Measurements from ENCODE around the gene PRDM10.
"Not testable (repeated sequence)": the region's sequence is repeated elsewhere in the genome, so short reads cannot be mapped to it uniquely, and the experiment has no call there.

Gene PRDM10

DNA sequence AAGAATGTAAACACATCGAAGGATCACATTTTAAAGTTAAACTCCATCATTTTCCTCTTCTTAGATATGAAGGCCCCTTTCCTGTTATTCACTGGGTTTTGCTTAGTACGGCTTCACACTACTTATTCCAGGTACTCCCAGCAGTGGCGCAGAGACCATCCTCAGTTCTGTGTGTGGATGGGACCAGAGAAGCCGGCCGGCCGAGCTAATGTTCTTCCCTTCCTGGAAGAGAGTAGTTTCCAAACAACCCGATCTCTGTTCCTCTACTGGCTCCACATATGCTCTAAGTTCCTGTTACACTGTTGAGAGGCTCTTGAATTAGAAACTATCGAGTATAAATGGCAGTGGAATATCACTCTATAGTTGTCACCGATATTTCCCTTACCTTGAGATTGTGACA is 106.6 kb downstream of the PRDM10 start:
- no peak for DNase-seq (ENCODE audit: low read depth, low spot score)

DNA sequence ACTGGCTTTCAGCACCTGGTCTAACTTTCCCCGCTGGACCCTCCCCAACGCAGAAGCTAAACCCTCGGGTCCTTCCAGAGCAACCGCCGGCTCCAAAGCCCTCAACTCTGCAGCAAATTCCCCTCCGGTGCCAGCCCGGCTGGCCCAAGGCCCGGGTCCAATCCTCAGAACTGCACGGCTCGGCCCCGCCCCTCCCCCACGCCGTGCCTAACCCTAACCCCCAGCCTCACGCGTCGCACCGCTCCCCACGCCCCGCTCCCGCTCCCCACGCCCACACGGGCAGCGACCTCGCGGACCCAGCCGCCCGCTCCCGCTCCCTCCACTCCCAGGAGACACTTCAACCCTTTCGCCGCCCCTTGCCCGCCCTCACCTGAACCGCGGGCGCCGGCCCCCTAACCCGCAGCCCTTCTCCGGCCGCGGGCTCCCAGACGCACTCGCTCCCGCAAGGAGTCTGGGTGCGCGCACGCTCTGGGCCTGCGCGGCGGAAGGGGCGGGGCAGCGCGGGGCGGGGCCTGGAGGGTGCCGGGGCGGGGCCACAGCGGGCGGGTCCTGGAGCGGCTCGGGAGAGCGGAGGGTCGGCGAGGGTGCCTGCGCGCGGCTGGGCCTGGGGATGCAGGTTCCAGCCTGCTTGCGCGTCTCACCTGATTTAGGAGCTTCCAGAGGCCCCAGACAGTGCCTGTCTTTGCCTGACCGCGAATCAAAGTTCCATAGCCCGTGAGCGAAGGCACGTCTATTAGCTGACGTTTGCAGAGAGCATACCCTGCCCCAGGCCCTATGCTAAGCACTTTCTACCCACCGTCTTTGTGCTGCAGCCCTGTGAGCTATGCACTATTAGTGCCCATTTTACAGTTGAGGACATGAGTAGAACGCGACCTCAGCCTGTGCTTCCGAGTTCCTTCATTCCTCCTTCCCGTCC is 107.3 kb downstream of the PRDM10 start, which contains the start of gene NFRKB:
Gene NFRKB (minus strand): TSS at position 453 of the 916 bp plus-strand sequence. CDS start 2,729 bp downstream, outside the sequence.
- DNase-seq (ENCODE audit: low read depth, low spot score): peak; percentile 67

DNA sequence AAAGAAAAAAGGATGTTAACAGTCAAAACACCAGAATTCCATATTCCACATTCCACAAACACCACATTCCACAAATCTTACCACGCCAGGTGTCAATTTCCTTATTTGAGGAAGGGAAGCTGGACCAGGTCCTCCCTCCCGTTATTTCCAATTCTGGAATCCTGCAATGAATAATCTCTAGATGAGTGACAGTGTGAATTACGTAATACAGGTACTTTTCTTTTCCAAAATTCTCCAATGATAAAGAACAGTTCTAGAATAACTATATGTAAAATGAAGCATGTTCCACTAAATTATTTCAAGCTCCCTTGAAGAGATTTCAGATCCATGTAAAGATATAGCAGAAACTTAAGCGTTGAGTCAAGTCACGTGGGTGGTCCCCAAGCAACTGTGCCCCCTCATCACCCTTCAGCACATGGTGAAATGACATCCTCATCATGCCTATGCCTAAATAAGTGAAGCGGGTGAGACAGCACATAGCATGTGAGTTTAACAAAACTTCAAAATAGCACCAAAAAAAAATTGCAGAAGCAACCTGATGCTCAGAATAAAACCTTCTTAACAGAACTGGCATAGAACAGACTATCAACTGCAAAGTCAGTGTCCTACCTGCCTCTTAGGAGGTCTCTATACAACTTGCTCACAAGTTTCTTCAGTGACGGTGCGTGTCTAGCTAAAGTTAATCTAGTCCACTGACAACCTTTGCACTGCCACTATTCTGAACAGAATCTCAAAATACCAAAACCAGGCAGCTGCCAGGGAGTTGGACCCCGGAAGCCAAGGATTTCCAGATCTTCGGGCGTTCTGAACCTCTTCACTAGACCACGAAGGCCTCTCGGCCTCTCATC is 108.1 kb downstream of the PRDM10 start:
- no peak for DNase-seq (ENCODE audit: low read depth, low spot score)

DNA sequence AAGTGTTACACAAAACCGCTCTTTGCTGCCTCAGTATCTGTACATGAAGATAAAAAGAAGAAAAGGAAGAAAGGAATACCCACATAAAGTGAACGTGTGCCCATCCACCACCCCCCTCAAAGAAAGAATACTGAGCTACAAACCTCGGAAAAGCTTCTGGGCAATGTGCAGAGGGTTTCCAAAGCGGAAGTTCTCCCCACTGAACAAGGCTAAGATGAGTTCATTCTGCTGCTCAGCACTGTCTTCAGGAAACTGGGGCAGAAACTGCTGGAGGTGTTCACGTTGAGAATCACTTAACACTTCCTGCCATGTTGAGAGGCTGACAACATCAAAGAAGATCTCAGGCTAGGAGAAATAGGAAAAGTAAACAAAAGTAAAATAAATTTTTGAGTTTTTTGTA is 114.2 kb downstream of the PRDM10 start:
- DNase-seq (ENCODE audit: low read depth, low spot score): no peak

DNA sequence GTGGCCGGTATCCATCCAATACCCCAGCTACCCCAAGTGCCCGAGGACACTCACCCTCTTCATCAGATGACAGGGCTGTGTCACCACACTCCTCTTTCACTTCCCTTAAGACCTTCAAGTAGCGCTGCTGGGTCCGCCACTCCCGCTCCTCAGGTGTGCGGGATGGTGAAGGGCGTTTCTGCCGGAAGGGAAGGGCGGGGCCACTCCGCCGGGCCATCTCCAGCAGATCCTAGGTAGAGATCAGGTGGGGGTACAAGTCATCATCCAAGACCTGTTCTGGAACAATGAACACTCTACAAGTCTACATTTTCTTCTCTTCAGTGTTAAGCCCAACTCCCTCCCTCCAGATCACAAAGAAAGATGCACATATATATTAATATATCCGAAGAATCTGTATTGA is 117.3 kb downstream of the PRDM10 start:
- no peak for DNase-seq (ENCODE audit: low read depth, low spot score)

DNA sequence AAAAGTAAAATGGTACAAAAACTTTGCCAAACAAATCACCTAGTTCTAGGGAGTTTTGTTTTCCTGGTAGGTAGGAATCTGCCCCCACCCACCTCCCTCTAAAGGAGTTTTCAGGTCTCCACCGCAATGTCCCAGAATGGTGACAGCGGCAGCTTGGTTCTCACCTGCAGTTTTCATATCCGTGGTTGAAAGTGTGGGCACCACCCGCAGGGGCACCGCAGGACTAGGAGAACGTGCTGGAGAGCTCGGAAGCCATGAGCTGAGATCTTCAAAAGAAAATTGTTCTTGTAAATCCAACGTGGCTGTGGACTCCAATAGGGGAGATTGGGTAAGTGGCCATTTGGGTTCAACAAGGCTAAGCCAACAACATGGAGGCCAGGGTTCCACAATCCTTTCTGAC is 118.1 kb downstream of the PRDM10 start:
- DNase-seq (ENCODE audit: low read depth, low spot score): no peak

DNA sequence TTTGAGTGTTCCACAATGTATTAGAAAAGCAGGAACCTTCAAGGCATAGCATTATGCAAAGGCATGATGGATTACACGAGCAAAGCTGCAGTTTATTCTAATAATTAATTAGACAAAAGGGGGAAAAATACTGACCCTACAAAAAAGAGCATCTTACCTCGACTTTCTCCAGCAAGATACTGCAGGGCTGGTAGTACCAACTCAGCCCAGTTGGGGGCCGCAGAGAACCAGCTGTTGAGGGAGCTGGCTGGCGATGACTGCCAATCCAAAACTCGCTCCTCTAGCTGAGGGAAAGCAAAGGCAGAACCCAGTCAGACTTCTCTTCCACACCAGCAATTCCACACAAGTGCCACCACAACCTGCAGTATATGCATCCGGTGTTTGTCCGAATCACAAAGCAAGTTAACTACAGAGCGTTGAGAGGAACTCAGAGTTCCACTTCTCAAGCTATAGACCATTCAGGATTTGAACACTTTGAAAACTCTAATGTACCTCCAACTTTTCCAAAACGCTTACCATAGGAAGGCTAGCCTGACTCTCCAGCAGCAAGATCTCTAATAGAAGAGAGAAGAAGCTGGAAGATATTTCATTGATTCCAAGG is 121.0 kb downstream of the PRDM10 start:
- DNase-seq (ENCODE audit: low read depth, low spot score): no peak

DNA sequence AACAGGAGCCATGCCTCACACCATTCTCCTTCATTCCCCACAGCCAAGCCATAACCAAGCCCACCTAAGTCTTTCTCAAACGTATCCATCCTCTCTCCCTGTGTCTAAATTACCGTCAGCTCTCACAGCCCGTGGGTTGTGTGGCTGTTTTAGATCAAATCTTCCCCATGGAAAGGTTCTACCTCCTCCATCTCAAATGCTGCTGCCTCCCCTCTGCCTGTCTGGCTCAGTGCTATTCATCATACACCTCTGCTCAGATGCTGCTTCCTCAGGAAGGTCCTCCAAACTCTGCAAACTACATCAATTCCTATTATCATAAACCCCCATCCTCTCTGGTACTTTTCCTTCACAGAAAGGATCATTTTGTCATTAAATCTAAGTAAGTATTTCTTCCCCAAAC is 122.3 kb downstream of the PRDM10 start:
- no peak for DNase-seq (ENCODE audit: low read depth, low spot score)

DNA sequence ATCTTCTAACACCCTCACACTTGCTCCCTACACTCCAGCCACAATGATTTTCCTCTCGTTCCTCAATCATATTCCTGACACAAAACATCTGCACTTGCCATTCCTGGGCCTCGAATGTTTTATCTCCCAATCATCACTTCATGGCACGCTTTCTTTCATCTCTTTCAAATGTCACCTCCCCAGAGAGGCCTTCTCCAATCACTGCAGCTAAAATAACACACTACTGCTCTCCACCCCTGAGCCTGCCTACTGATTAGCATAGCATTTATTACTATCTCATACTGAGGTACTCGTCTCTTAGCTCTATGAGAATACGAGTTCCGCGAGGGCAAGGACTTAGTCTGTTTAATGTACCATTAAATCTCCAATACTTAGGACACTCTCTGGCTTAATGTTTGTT is 130.7 kb downstream of the PRDM10 start:
- no peak for DNase-seq (ENCODE audit: low read depth, low spot score)

DNA sequence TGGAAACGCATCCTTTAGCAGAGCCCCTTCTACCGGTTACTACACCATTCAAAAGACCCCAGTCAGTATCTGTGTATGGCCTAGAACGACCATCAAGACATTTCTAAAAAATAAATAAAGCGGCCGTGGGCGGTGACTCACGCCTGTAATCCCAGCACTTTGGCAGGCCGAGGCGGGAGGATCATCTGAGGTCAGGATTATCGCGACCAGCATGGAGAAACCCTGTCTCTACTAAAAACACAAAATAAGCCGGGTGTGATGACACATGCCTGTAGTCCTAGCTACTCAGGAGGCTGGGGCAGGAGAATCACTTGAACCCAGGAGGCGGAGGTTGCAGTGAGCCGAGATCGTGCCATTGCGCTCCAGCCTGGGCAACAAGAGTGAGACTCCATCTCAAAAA is 134.0 kb downstream of the PRDM10 start:
- not testable (repeated sequence) for DNase-seq (ENCODE audit: low read depth, low spot score)

DNA sequence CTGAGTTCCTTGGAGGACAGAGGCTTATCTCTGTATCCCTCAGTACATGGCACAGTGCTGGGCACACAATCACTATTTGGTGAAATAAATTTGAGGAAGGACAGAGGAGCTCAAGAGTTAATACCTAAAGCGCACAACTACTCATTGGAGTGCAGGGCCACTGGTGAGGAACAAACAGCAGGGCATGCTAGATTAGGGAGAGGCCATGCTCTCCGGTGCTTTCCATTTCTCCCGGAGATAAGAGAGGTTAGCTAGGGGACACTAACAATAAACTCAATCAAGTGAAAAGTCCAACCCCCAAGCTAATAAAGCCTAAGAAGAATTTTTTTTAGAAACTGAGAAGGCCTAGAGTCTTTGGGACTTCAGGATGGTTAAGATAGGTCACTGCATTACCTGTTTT is 136.3 kb downstream of the PRDM10 start:
- no peak for DNase-seq (ENCODE audit: low read depth, low spot score)

DNA sequence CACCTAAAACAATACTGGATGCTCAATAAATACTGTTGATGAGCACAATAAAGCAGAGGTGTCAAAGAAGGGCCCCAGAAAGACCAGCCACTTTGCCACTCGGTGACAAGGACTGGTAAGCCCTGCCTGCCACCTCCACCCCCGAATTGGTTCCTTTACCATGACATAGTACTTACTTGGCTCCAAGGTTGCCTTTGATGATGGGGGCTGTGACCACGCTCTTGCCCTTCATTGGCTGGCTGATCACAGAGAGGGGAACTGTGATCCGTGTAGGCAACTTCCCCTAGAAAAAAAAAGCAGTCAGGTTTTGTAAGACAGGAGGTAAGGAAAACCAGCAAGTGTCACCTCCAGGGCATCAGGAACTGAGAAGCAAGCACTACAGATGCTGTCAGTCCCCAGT is 136.9 kb downstream of the PRDM10 start:
- no peak for DNase-seq (ENCODE audit: low read depth, low spot score)

DNA sequence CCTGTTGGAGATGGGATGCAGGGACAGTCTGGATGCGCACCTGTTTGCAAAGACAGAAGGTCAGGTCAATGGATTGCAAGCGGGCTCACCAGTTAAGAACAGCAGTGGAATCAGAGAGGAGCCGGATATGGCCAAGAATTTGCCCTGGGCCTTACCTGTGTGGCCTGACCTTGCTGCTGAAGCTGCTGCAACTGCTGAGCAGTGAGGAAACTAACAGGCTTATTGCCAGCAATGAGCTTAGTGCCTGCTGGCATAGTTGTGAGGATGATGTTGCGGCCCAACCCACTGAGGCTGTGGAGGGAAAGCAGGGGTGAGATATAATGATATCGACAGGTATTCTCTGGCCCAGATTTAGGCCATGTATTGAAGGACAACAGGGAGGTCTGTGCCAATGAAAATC is 137.8 kb downstream of the PRDM10 start:
- no peak for DNase-seq (ENCODE audit: low read depth, low spot score)

DNA sequence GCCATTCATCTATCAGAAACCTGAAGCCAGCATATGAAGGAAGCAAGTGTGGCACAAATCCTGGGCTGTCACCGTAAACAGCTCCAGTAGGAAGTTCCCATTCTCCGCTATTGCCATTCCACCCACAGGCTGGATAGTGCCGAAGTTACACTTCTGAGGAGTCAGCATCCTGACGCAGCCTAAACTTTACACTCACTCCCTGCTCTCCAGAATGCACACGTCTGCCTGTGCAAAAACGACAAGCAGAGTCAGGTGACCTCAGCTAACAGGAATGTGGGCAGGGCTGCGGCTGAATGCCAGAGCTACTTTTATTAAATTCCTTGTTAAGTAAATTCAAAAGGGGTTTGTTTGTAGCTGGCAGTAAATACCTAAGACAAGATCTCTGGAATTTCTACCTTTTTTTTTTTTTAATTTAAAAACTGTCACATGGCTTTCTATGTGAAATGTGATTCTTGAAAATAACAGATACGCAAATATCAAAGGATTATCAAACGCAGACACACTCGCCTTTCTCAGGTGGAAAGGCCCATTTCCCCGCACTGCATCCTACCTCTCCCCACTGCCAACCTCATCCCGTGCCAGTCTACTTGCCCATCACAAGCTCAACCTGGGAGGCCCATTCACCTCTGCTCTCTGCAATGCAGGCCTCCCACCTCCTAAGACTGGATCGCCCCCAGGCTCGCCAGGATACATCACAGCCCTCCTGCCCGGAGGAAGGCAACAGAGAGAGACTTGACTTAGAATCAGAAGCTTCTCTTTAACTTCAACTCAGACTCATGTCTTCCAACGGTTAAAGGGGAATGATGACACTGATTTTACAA is 140.7 kb downstream of the PRDM10 start:
- DNase-seq (ENCODE audit: low read depth, low spot score): no peak

DNA sequence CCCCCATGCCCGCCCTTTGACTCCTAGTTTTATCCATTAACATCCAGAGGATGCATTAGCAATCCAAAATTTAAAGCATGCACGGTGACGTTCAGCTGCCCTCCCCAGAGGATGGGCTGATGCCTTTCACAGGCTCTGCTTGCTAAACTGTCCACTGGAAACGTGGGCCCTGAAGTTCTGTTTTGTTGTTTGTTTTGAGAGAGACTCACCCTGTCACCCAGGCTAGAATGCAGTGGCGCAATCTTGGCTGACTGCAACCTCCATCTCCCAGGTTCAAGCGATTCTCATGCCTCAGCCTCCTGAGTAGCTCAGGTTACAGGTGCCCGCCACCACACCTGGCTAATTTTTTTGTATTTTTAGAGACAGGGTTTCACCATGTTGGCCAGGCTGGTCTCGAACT is 146.6 kb downstream of the PRDM10 start:
- DNase-seq (ENCODE audit: low read depth, low spot score): no peak

DNA sequence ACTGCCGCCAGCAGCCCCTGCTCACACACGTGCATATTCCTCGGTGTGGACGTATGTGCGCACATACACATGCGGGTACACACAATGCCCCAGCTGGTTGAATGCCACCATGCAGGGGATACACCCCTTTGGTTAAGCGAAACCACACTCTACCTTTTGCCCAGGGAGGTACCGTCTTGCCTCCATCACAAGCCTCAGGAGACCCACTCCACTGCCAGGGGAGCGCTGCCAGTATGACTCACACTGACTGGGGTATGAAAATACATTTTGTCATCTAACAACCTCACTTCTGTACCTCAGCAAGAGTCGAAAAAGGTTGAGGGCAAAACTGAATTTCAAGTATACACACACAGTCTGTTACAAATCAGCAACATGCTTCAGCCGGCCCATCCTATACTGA is 147.5 kb downstream of the PRDM10 start:
- DNase-seq (ENCODE audit: low read depth, low spot score): no peak

DNA sequence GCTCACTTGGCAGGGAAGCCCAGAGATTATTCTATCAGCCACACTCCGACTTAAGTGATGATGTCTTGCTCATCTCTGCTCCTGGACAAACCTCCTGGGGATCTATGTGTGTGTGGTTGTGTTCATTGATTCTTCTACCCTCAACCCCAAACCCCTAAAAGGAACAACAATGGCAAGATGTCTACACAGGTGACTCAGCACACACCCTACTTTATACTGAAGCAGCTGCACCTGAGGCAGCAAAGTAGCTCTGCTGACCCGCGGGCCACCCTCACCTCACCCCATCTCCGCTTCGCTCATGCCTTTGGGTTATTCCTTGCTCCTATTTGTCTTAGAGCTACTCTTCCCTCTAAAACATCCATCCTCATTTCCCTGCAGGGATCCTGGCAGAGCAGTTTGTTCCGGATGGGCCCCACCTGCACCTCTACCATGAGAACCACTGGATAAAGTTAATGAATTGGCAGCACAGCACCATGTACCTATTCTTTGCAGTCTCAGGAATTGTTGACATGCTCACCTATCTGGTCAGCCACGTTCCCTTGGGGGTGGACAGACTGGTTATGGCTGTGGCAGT is 148.3 kb downstream of the PRDM10 start:
- DNase-seq (ENCODE audit: low read depth, low spot score): no peak

DNA sequence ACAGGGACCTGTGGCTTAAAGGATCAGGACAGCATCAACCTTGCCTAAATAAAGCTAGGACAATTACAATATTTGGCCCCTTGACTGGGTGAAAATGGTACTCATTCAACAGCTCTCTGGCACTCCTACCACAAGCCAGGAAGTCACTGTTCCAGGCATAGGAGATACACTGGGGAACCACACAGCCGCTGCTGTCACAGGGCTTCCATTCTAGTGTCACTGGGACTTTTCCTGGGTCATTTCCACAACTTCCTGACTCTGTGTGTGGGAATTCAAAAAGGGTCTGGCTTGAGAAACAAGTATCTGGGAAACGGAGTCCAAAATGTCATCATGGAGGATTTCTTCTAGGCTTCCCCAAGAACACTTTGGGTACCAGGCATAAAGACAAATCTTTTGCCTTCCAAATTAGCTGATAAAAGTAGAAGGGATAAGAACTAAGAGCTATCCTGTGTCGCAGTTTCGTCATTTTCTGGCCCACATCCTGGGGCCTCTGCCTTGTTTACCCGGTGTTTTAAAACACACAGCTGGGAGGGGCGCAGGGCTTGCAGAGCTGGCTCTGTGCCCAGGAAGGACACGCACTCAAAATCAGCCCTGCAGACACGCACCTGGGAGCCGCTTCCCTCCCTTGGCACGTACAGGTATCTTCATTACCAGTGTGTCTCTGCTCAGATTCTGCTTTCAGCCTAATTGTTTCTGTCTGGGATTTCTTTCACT is 149.0 kb downstream of the PRDM10 start:
- no peak for DNase-seq (ENCODE audit: low read depth, low spot score)

DNA sequence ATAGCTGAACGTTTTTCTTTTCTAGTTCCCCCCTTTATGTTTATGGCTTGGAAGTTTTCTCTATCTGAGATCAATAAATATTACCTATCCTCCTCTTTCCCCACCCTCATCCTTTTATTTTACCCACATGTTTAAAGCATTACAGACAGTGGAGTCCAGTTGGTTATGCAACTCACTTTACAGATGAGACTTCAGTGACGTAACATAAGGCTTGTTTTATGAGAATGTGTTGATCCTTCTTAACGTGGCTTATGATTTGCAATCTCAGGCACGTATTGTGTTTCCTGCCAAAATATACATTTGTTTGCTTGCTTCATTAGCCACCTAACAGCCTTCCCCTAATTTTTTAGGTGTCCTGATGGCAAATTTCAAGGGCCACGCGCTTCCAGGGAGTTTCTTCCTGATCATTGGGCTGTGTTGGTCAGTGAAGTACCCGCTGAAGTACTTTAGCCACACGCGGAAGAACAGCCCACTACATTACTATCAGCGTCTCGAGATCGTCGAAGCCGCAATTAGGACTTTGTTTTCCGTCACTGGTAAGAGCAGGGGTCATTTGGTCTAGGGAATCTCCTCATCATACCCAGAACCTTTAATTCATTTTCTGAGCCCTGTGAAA is 150.4 kb downstream of the PRDM10 start:
- DNase-seq (ENCODE audit: low read depth, low spot score): no peak
